NCI-H146 (cell line): ENCODE results near the gene MT1F.
"Not testable (repeated sequence)": the region's sequence is repeated elsewhere in the genome, so short reads cannot be mapped to it uniquely, and the experiment has no call there.

Experiments used
- DNase-seq: peaks from one replicate; lab custom pipeline; 2025; lab: John Stamatoyannopoulos, UW

Gene MT1F

GRCh38 chr16:56672761-56673536, 15.2 kb downstream of the MT1F start:
- no peak for DNase-seq

DNA sequence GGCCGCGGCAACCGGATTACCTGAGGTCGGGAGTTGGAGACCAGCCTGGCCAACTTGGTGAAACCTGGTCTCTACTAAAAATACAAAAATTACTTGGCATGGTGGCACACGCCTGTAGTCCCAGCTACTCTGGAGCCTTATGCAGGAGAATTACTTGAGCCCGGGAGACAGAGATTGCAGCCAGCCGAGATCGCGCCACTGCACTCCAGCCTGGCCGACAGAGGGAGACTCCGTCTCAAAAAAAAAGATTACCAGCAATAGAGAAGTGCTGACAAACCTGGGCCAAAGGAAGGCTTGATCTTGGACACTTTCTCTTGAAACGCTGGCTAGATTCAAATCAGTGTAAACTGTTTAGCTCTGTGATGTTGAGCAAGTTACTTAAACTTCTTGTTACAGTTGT, 16.2 kb downstream of the MT1F start:
- DNase-seq: no peak

DNA sequence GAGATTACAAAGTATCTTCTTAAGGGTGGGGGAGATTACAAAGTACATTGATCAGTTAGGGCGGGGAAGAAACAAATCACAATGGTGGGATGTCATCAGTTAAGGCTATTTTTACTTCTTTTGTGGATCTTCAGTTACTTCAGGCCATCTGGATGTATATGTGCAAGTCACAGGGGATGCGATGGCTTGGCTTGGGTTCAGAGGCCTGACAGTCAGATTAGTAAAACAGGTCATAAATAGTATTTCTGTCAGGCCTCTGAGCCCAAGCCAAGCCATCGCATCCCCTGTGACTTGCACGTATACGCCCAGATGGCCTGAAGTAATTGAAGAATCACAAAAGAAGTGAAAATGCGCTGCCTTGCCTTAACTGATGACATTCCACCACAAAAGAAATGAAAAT, 16.8 kb downstream of the MT1F start:
- not testable (repeated sequence) for DNase-seq

DNA sequence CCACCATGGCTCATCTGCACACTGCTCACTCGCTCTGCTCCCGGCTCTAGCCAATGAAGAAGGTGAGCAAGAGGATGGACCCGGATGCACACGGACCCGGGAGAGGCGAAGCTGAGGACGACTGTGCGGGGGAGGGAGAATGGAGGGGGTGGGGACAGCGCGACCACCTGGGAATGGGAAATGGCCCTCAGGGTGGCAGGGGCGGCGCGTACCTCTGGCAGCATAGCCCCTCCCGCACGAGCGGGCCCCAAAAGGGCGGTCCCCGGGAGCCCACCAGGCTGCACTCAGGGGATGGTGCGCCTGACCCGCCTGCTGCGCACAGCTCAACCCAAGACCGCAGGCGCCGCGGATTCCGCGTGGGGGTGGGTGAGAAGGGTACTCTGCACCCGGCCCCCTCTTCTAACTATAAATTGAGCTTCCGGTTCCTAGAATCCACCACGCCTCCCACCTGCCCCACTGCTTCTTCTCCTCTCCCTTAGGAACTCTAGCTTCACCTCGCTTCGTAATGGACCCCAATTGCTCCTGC, 18.0 kb downstream of the MT1F start:
- no peak for DNase-seq

DNA sequence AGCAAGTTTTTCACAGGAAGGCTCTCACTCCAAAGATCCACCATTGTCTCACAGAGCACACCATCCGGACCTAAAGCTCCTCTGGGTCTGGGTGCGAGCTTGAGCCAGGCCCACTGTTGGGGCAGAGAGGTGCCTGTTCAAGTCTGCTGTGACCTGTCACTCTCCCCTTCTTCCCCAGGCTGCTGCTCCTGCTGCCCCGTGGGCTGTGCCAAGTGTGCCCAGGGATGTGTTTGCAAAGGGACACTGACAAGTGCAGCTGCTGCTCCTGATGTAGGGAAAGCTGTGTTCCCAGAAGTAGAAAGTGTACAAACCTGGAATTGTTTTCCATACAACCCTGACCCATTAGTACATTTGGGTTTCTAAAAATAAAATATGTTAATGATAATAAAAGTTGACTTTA, 19.7 kb downstream of the MT1F start:
- no peak for DNase-seq

DNA sequence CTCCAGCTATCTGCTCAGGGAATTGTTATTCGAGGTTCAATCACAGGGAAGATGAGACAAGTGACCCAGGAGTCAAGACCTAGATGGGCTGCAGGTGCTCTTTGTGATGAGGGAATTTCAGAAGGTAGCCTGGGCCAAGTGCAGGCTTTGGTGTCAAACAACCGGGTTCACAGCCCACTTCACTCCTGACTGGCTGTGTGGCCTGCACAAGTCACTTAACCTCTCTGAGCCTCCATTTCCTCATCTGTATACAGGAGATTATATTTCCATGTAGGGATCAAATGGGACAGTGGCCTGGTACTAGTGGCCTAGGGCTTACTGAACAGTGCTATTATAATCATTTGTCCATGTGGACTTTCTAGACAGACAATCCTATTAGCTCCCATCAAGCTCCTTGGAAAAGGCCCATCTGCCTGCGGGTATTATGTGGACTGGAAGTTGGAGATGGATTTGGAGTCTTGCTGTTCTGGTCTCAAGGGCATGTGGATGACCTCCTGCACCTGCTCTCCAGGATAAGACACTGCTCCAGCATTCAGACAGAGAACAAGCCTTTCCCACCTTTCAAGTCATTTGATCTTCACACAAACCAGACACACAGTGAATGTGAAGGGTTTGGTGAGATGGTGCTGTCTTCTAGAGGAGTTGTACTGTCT, 21.4 kb downstream of the MT1F start:
- no peak for DNase-seq

GRCh38 chr16:56679818-56680217, 22.1 kb downstream of the MT1F start:
- no peak for DNase-seq

GRCh38 chr16:56681939-56682702, 24.4 kb downstream of the MT1F start, which contains the start of gene MT1X:
TSS of gene MT1X (plus strand) at chr16:56682470. CDS start at chr16:56682541, 71 bp downstream.
- DNase-seq: peak; percentile 82

DNA sequence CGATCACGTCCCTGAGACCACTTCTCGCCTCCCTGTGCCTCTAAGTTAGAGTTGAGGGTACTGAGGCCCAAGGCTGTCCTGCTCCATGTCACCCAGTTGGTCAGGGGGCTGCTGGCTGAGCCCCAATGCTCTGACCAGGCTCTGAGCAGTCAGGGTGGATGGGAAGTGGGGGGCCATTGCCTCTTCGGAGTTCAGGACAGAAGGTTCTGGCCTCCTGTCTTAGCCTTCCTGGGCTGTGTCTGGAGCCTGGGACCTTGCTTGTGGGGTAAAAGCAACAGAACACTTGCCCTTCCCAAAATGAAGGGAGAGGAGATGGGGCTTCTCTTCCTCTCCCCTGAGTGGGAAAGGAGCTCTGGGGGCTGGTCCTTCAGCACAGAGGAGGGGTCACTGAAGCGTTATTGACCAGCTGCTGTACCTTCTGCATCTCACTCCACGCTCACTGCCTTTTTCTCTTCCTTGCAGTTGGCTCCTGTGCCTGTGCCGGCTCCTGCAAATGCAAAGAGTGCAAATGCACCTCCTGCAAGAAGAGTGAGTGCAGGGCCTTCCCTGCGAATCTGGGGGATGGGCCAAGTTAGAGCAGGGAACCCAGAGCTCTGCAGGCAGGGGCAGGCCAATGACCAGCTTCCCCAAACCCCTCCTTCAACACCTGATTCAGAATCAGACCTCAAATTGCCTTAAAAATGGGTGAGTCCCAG, 25.1 kb downstream of the MT1F start:
- no peak for DNase-seq

DNA sequence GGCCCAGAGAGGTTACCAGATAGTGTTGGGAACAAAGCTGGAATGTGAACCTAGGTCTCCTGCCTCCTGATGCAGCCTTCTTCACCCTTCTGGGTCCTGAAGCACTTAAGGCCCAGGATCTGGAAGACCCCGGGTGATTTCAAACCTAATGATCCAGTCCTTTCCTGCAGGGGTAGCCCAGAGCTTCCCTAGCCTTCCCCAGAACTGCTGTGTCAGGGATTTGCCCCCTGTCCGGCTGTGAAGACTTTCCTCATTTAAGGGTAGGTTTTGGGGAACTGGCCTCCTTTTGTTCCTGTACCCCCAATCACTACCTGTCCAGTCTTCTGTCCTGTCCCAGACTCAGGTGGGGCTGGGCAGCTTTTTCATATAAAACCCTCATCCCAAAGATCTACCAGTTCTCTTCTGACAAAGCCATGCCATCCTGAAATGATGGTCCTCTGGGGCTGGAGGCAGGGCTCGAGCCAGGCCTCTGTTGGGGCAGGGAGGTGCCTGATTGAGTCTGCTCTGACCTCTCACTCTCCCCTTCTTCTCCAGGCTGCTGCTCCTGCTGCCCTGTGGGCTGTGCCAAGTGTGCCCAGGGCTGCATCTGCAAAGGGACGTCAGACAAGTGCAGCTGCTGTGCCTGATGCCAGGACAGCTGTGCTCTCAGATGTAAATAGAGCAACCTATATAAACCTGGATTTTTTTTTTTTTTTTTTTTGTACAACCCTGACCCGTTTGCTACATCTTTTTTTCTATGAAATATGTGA, 25.8 kb downstream of the MT1F start:
- no peak for DNase-seq

DNA sequence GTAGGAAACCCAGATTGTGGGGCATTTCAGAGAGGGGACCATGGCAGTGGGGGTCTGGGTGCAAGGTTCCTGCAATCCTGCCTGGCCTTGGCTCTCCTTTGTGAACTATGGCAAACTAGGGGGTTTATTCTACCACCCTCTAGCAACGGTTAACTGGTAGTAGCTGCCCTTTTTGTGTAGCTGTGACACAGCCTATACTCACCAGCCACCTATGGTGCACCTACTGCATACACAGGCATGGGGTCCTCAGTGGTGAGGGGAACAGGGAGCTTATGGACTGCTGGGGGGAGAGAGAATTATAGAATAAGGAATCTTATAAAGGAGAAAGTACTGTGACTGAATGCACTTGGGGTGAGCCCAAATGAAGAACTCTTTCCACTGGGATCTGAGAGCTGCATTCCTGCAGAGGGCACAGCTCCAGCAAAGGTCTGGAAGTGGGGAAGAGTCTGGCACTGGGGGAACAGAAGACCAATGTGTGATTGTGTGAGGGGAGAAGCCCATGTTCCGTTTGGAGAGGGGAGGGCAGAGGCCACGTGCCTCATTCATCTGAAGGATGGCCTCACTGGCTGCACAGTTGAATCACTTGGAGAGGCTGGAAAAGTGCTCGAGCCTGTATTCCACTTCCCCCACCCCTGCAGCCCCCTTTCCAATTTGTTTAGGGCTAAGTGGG, 26.6 kb downstream of the MT1F start:
- DNase-seq: no peak

GRCh38 chr16:56684926-56685590, 27.3 kb downstream of the MT1F start:
- DNase-seq: no peak

DNA sequence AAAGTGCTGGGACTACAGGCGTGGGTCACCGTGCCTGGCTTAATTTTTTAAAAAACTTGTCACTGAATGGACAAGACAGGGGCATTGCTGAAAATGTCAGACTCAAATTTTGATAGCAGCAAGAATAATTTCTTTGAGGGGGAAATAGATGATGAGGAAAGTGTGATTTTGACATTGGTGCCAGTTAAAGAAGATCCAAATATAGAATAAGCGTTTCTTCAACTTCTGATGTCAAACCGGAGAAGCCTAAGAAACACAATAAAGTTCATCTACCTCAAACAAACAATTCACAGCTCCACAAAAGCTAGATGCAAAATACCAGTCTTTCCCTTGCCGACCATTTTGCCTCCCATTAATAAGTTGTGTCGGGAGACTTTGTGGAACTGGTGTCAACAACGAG, 29.0 kb downstream of the MT1F start:
- DNase-seq: no peak

DNA sequence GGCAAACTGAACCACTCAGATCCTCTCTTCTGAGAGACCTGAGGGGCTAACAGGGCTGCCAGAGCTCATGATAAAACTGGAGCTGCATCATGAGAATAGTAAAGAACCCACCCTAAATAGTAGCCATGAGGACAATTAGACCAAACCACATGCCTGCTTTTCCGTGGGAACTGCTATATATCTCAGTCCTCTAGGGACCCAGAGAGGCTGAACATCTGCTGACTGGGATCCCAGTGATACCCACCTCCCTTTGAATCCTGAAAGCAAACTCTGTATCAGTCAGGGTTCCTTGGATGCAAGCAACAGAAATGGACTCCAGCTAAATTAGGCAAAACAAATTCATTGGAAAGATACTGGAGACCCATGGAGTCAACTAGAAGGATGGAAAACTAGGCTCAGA, 31.0 kb downstream of the MT1F start:
- DNase-seq: no peak

DNA sequence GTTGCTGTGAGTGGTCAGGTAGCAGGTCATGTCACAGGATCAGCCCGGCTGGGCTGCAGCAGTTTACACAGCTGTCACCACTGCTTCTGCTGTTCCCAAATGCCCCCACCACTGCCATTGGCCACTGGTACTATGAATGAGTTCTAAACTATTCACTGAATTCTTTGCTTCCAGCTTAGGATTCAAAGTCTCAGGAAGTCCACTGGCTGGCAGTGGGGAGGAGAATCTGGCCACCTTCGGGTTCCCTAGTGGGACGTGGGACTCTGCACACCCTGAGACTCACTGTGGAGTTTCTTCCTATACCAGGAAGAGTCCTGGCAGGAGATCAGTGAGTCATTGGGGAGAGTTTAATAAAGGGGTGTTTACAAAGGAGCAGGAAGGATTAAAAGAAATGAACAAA, 31.4 kb downstream of the MT1F start:
- DNase-seq: peak; percentile 20

GRCh38 chr16:56690420-56691122, 32.8 kb downstream of the MT1F start:
- DNase-seq: no peak

DNA sequence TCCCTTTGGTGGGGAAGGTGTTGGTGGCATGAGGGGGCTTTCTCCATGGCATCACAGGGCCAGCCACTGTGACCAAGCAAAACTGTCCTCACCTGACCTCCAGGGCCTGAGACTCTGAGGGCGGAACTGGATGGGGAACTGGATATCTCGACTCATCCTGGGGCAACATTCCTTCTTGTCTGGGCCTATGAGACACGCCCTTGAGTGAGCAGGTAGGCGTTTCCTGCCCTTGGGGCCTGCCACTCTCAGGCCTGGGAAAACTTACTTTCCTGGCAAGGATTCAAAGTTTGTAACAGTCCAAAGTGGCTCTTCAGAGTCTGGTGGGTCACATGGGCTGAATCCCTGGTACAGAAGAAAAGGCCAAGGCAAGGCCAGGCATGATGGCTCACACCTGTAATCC, 34.1 kb downstream of the MT1F start:
- DNase-seq: no peak

- DNase-seq: no peak
Observed at GRCh38 chr16:56695246-56695645, 37.5 kb downstream of the MT1F start.

DNA sequence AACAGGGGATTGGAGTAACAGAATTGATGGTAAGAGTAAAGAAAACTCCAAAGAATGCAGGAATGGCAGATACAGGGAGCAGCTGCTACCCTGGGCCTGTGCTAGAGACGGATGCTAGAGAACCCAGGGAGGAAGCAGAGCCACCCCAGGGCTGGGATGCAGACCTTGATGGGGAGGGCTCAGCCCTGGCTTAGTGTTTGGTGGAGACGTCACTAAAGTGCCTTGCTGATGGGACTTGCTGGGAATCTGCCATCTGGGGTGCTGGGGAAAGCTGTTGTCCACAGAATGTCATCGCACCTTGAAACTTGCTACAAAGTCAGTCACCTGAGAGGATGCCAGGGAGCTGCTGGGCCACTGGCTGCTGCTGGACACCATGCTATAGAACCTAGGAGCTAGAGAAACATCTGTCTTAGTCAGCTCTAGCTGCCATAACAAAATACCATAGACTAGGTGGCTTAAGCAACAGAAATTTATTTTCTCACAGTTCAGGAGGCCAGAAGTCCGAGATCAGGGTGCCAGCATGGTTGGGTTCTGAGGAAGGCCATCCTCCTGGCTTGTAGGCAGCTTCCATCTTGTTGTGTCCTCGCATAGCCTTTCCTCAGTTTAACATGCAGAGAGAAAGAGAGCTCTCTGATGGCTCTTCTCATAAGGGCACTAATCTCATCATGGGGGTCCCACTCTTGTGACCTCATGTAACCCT, 39.8 kb downstream of the MT1F start:
- no peak for DNase-seq
